Raji (cell line): ENCODE measurements around the gene DLG2.

Experiments
- POLR2A ChIP-seq: IDR thresholded peaks from 2 replicates; pipeline ENCODE4 v1.6.1; 2011; ENCODE audit warnings: low read depth, low read length, control low read depth; ENCODE audit not compliant: insufficient read depth

Gene DLG2

DNA sequence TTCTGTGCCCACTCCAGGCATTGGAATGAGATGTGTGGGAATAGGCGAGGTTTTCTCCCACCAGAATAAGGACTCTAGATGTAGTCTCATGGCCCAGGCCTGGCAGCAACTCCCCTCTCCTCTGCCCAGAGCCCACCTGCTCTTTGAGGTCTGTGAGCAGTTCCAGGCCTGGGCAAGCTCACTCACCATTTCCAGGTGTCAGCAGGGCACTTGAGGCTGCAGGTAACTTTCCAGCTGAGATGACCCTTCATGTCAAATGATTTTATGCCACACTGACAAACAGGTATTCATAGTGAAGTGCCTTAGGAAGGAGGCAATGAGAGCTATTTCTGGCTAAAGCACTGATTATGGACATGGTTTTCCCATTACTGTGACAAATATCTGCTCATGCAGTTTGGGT is 2217.7 kb downstream of the DLG2 start:
- TF ChIP-seq POLR2A = no peak

DNA sequence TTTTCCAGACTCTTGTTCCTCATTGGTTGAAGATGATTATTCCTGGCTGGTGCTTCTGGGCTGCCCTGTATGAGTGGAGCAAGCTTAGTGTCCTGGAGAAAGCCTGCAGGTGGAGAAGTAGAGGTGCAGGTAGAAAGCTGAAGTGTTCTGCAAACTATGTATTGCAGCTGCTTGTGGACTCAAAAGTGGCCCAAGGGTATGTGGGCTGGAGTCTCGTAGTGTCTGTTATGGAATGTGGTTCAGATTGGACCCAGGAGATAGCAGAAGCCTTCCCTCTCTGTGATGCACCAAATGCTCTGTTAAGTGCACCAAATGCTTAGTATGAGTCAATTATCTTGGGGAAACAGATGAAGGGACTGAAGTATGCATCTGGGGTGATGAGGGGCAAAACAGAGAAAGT is 2218.2 kb downstream of the DLG2 start:
- no peak for TF ChIP-seq POLR2A
